HG03103 (cell line): ENCODE results near the gene MYOZ1.
A peak's percentile ranks its signal among the peaks of the same experiment; 100 is the strongest.
"Not testable (repeated sequence)": the region's sequence is repeated elsewhere in the genome, so short reads cannot be mapped to it uniquely, and the experiment has no call there.

ENCODE experiments used
- ATAC-seq: cut with Tn5 transposase; IDR thresholded peaks from one replicate; pipeline ENCODE4 v1.9.1; 2021; ENCODE audit warnings: low read depth; ENCODE audit not compliant: unreplicated experiment

MYOZ1 gene

DNA sequence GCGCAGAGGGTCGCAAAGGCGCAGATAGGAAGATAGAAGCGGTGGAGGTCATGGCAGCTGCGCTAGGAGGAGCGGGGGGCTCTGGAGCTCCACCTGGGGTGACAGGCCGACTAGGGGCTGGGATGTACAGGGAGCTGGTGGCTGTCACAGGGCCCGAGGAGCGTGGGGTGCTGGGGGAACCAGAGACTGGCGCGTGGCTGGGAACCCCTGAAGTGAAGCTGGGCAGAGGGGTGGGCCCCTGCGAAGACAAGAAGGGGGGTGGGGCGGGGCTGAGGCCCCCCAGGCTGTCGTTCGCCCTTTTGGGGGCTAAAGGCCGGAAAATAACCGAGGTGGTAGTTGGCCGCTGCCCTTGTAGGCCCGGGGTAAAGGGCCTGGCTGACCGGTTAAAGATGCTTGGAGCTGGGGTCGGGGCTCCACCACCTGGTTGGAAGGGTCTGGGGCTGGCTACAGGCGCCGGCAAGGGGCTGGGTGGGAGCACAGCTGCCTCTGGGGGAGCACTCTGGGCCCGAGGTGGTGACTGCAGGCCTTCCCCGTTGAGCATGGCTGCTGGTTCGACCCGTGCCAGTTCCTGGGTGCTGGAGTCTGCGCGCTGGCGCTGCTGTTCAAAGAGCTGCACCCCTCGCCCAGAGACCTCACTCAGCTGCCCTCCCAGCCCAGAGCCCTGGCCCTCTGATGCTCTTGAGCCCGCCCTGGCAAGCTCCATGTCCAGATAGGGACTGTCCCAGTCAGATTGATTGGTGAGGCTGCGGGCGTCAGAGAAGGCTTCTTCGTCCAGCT, 6.8 kb upstream of the MYOZ1 start:
- no peak for ATAC-seq

DNA sequence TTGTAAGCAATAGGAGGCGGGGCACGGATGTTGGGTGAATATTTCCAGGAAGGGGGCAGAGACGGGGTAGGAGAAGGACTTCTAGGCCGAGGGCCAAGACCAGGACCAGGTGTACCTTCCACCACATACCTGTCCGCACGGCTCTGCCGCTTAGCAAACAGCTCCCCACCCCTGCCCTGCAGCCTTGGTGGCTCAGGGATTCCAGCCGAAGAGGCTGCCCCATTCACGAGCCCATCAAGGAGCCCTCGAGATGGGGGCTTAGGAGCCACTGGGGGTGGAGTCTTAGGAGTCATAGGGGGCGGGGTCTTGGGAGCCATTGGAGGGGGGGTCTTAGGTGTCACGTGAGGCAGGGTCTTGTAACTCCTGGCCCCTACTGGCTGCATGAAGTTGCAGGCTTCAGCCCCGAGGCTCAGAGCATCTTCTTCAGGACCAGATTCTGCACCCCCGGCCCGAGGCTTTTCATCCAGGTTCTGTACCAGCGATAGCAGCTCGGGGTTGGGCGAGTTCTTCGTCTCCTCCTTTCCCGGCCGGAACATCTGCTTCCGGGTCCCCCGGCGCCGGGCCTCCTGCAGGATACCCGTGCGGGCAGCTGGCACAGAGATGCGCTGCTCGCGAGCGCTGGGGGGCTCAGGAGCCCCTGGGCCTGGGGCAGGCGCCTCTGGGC, 6.1 kb upstream of the MYOZ1 start:
- ATAC-seq = no peak

DNA sequence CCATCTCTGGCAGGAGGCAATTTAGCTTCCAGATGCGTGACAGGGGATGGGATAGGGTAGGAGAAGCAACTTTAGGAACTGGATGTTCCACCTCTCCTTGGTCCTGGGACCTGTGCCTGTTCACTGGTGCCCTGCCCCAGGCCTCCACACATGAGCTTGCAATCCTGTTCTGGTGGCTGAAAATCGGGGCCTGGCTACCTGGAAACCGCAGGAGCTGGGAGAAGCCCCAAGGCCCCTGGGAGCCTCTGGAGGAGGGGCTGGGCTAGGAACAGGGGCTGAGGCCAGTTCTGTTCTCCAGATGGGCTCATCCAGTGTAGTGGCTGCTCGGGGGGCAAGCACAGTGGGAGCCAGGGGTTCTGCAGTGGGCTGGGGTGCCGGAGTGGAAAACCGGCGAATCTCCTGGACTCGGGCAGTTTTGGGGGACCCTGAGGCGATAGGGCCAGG, 5.3 kb upstream of the MYOZ1 start:
- ATAC-seq = no peak

DNA sequence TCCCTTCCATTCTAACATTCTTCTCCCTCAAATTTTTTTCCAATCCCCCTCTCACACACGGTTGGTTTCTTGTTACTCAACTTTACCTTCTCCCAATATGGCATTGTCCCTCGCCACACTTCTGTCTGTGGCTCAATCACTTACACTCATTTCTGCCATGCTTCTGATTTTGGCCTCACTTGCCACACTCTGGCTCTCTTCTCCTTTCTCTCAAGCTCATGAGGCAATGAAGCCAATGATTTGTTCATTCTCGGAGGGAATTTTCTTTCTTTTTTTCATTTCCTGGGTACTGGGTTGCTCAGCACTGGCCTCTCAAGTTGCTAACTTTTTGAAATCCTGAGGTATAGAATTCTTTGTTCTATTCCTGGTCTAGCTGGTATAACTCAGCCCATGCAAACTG, 4.0 kb upstream of the MYOZ1 start:
- ATAC-seq = no peak

DNA sequence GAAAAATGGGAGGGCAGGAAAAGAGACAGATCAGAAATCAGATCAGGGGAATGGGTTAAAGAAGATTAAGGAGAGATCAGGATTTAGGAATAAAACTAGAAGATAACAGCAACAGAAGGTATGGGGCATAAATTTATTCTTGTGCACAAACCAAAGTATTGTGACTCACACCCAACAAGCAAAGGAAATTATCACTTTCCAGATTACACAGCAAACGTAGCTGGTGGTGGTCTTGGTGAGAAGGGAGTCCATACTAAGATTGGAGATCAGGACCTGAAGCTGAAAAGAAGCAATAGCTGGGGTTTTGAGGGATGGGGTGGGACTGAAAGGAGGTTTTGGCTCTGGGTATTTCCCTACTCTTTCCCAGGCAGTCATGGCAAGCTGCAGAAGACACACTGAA, 3.5 kb upstream of the MYOZ1 start:
- no peak for ATAC-seq

DNA sequence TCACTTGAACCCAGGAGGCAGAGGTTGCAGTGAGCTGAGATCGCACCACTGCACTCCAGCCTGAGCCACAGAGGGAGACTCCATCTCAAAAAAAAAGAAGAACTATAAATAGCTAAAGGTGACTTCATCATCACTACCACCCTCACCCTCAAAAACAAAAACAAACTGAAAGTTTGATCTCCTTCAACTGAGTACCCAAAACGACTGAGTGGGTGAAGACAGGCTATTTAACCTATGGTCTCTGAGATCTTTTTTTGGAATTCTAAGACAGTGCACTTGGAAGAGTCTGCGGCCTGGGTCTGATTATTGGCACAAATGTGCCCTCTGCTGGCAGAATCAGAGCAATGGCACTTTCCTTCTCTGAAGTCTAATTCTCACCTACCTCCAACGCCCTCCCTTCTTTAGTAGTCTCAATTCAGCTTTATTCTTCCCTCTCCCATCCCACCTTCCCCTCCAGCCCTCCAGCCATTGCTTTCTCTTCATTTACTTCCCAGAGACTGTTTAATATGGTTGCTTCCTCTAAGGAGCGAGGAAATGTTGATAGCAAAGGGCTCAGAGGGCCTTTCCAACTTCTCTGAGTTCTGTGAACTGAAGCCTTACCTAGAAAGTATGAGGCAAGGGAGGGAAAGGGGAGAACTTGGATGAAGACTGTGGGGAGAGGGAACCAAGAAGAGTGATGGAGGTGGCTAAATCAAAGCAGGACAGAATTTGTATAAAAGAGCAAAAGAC, 2.9 kb upstream of the MYOZ1 start:
- ATAC-seq = no peak

DNA sequence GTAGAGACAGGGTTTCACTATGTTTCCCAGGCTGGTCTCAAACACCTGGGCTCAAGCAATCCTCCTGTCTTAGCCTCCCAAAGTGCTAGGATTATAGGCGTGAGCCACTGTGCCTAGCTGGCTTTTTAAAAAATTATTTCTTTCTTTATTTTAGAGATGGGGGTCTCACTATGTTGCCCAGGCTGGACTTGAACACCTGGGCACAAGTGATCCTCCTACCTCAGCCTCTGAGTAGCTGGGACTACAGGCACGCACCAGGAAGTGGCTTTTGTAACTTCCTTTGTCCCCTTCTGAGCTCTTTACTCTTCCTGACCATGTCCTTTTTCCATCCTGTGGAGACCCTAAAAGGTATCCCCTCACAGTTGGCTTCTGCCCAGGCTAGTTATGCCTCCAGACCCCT, 2.1 kb upstream of the MYOZ1 start:
- ATAC-seq = no peak

DNA sequence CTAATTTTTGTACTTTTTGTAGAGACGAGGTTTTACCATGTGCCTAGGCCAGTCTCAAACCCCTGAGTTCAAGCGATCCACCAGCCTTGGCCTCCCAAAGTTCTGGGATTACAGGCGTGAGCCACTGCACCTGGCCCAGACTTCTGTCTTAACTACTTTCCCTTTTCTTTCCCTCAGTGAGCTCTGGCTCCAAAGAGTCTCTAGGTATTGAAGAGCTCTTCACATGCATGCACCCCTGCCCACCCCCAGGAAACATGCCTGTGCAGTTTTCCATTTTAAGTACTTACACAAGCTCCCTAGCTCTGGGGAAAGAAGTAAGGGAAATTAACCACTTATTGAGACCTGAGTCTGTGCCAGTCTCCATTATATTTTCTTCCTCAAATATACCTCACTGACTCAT, 2.0 kb downstream of the MYOZ1 start:
- no peak for ATAC-seq

DNA sequence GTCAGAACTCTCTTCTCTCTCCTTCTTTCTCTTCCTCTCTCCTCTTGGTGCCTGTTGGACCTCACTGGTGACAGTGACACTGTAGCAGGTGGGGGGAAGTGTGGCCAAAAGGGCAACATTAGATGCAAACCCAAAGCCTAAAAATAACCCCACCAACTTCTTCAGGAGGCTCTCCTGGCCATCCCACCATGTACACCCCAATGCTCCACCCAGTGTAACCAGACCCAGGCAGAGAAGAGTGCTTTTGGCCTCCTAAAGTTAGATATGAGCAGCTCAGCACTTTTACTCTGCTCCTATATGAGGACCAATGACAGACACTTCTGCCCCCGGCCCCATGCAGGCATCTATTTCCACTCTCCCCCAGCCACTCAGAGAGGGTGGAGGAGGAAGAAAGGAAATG, 5.5 kb downstream of the MYOZ1 start:
- no peak for ATAC-seq

DNA sequence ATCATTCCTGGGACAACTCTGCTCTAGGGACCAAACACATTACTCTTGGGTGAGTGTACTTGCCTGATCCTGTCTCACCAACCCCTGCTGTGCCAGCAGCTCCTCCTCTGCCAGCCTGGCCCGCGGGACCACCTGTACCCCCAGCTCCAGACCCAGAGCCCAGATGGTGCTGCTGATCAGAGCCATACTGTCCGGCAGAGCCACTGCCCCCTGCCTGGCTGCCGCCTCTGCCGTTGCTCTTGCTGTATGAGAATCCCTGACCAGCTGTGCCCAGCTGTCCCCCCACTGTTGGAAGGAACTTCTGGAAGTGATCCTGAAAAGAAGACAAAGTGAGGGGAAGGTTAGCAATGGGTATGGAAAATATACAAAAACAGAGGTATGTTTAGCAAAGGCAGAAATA, 6.9 kb downstream of the MYOZ1 start:
- ATAC-seq = no peak

DNA sequence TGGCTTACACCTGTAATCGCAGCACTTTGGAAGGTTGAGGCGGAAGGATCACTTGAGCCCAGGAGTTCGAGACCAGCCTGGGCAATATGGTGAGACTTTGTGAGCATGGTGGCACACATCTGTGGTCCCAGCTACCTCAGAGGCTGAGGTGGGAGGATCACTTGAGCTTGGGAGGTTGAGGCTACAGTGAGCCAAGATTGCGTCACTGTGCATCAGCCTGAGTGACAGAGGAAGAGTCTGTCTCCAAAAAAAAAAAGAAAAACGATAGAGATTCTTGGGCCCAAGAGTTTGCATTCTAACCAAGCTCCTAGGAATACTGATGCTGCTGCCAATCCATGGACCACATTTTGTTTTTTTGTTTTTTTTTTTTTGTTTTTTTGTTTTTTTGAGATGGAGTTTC, 12.1 kb downstream of the MYOZ1 start:
- ATAC-seq = no peak

DNA sequence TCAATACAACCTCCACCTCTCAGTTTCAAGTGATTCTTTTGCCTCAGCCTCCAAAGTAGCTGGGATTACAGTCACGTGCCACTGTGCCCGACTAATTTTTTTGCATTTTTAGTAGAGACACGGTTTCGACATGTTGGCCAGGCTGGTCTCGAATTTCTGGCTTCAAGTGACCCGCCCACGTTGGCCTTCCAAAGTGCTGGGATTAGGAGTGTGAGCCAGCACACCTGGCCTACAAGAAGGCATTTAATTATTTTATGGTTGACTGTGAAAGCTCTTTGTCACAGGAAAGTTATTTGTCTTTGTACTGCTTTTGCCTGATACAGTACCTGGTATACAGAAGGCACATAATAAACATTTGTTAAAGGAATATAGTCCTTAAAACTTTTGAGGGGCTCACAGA, 12.9 kb downstream of the MYOZ1 start:
- no peak for ATAC-seq

DNA sequence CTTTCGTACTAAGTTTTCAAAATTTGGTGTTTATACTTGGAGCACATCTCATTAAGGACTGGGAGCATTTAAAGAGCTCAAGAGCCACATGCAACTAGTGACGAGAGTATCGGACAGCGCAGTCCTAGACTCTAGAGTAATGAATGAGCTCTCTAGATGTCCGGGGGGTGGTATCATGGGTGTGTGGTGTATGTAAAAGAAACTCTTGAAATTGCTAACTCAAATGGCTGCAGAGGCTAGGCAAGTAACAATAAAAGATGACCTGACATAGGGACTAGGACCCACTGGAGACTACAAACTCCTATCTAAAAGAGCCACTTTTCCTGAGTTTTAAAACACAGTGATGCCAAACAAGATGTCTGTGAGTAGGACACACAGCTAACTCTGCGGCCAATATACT, 14.0 kb downstream of the MYOZ1 start:
- ATAC-seq = no peak

DNA sequence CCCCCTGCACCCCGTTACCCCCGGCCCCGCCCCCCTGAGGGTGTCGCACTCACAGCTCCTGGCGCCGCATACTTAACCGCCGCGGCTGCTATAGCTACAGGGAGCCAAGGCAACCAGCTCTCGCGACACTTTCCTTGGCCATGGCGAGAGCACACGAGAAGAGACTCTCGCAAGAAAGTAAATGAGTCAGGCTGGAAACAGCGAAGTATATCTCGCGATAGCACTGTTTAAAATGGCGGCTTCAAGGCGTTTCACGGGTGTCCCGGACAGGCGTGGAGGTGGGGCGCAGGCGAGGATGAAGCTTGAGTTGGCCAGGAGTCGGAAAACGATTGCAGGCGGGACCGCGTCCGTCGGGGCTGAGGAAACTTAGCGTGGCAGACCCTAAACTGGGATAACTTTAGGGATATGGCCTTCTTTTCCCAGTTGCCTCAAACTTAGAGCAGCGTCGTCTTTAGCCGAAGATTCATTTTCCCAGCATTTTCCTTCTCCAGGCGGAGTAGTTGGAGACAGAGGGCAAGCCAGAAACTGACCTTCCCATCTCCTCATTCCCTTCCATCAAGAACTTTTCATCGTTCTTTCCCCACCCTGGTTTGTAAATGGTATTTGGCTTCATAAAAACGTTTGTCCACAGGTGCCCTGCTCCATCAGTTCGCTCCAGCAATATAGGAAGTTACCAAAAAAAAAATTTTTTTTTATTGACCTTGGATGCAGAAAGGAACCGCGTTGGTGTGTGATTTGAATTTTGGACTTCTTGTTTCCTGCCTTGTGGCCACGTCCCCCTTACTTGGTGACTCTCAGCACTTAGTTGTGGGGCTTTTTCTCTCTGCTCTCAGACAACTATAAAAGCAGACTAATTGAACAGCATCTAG, 15.2 kb downstream of the MYOZ1 start:
- peak; percentile 95 for ATAC-seq

DNA sequence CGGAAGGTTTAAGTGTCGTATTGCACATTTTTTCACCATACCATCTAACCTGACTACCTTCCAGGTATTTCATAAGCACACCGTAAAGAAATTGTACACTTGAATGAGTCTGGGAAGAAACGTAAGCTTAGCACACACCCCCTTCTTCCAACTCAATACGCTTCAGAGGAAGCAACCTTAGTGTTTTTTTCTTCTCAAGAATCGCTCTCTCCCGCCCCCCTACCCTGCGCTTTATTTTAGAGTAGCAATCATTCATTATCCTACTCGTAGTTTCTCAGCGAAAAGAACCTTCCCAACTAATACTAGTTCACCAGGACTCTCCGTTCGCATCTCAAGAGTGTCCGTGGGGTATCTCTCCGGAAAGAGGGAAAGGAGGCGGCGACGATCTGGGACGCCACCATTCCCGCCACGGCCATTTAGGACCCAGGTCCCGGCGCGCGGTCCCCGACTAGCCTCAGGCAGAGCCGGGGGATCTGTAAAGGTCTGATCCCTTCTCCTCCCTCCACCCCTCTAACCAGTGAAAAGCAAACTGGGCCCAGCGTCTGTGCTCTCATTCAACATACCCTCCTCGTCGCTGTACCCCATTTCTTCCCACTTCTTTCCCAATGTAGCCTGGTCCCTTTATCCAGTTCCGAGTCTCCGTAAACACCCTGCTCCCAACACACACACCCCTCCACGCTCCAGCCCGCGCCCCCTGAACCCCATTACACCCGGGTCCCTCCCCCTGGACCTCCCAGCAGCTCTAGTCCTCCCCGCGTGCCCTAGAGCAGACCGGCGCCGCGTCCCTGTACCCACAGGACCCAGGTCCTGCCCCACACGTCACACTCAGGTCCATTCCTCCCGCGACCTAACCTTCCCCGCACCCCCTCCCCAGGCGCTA, 16.0 kb downstream of the MYOZ1 start:
- peak; percentile 34 for ATAC-seq

DNA sequence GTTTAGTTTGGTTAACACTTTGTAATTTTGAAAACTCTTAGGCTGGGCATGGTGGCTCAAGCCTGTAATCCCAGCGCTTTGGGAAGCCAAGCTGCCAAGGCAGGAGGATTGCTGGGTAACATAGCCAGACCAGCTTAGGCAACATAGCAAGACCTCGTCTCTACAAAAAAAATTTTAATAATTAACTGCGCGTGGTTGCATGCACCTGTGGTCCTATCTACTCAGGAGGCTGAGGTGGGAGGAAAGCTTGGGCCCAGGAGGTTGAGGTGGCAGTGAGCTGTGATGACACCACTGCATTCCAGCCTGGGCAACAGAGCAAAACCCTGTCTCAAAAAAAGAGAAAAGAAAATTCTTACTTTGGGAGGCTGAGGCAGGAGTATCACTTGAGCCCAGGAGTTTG, 18.2 kb downstream of the MYOZ1 start:
- ATAC-seq = no peak

DNA sequence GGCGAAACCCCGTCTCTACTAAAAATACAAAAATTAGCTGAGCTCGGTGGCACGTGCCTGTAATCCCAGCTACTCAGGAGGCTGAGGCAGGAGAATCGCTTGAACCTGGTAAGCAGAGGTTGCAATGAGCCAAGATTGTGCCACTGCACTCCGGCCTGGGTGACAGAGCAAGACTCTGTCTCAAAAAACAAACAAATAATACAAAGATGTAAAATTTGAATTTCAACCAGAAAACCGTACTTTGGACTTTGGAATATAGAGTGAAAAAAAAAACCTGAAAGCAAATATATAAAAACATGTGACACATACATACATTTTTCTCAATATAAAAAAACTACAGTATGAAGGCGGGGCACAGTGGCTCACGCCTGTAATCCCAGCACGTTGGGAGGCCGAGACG, 20.3 kb downstream of the MYOZ1 start:
- not testable (repeated sequence) for ATAC-seq

DNA sequence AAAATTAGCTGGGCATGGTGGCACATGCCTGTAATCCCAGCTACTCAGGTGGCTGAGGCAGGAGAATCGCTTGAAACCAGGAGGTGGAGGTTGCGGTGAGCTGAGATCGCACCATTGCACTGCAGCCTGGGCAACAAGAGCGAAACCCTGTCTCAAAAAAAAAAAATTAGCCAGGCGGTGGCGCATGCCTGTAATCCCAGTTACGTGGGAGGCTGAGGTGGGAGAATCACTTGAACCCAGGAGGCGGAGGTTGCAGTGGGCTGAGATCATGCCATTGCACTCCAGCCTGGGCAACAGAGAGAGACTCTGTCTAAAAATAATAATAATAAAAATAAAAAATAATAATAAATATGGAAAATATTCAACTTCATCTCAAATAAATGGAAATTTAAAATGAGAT, 24.1 kb downstream of the MYOZ1 start:
- ATAC-seq = not testable (repeated sequence)

DNA sequence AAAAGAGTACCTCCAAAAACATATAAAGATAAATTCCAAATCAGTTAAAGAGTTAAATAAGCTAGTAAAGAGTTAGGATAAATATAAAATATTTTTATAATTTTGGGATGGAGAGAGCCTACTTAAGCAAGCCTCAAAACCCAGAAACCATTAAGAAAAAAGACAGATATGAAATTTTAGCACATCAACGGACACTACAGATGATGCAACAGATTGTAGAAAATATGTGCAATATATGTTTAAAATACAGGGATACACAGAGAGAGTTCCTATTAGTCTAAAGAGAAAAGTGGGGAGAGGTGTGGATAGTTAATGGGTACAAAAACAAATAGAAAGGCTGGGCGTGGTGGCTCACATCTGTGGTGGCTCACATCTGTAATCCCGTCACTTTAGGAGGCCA, 26.6 kb downstream of the MYOZ1 start:
- no peak for ATAC-seq

DNA sequence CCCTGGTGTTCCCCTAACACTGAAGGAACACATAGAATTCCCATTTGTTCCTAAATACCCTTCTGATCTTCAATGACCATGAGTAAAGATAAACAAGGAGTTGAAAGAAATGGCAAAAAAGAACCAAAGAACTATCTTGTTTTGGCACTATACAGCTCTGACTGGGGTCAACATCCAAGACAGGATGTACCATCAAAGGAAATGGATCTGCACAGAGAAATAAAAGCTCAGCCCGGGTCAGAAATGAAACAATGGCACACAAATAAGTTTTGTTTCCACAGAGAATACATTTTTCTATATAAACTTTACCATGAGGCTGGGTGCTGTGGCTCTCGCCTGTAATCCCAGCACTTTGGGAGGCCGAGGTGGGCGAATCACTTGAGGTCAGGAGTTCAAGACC, 32.2 kb downstream of the MYOZ1 start:
- no peak for ATAC-seq
